ENCODE data around the gene SH3GLB1.

DNA sequence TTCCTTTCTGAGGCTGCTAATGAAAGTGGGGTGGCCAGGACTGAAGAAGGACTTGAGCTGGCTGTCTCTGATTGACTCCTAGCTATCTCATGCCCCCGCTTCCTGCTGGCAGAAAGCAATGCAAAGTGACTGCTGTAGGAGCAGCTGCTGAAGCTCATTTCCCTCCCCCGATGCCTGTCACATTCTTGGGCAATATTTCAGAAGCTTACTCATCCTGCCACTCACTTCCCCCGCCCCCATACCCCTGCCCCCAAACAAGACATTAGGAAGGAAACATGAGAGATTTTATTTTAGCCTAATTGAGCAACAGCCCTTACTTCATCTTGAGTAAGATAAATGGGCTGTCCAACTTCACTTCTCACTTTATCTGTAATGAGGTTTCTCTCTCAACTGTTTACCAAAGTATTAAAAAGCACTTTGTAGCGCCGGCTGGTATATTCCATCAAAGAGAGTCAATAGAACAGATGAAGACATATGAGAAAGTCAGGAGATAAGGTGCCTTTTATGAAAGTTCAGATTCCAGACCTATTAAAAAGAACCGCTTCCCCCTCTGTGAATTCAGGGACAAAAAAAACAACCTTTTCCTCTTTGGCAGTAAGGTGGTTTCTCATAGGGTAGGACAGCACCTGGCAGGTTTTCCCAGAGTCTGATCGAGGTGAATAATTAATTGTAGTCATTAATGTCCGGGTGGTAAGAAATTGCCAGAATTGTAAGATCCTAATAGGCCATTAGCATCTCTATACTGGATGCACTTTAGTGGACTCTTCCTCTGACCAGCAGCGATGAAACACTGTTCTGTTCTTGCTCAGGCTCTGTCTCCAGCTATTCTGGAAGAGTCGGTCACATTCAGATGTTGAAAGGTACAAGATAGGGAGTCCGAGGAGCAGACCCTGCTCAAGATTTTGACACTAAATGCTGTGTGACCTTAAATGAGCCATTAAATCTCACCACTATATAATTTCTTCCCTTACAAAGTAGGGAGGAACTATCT lies 70.2 kb downstream of the SH3GLB1 start:
- TF ChIP-seq GATA3 (IDR thresholded peaks at IDR 0.05; ENCODE audit: low read depth, low read length) (no peak), GATA2 (IDR thresholded peaks at IDR 0.05; ENCODE audit: low read depth, low read length) (no peak)
